Brain microvascular endothelial cell (primary cell): ENCODE results near the gene SVIL.

Source experiments
- DNase-seq: peaks from one replicate; pipeline ENCODE4 v3.0.0-alpha.2; 2020
- H3K27ac ChIP-seq: fragments of 250-450 bp; sonication (Bioruptor Pico); 2 replicates; pipeline ENCODE4 v1.5.1; 2020; ENCODE audit warnings: mild to moderate bottlenecking, moderate library complexity
- H3K27me3 ChIP-seq: fragments of 250-450 bp; sonication (Bioruptor Pico); replicated peaks from 2 replicates; pipeline ENCODE4 v1.5.1; 2020; ENCODE audit warnings: mild to moderate bottlenecking
- H3K36me3 ChIP-seq: fragments of 250-450 bp; sonication (Bioruptor Pico); replicated peaks from 2 replicates; pipeline ENCODE4 v1.5.1; 2020; ENCODE audit warnings: mild to moderate bottlenecking
- H3K4me3 ChIP-seq: 2 replicates; pipeline ENCODE4 v1.5.1; 2011; ENCODE audit warnings: low read depth, mild to moderate bottlenecking, control low read depth, low read length, moderate library complexity
- CTCF ChIP-seq: IDR thresholded peaks from 2 replicates; pipeline ENCODE4 v1.5.1; 2011; ENCODE audit warnings: low read depth, mild to moderate bottlenecking, moderate library complexity, low read length, control low read depth, inconsistent platforms; ENCODE audit errors: missing control alignments
- in situ Hi-C: cut with HindIII; loops from 2 replicates; pipeline ENCODE4 v1.10.0; 2017; ENCODE audit warnings: low sequenced_read_pairs, low pct_ligation_motif_present

The SVIL gene

GRCh38 chr10:29634764-29635625 is at the start of gene SVIL:
Gene SVIL (minus strand): TSS chr10:29634971. CDS start chr10:29555058, 79,913 bp downstream.
- no peaks in the 10 kb centered on the region for H3K27me3 ChIP-seq
- peak; percentile 92 for DNase-seq
- H3K36me3 ChIP-seq = no peaks in the 10 kb centered on the region
- TF ChIP-seq CTCF = peak; percentile 3
- H3K4me3 ChIP-seq = peak within 1 kb of the TSS; percentile 42
- H3K27ac ChIP-seq = peak within 1 kb of the TSS; percentile 95
- in situ Hi-C loops = no loop called here

- peaks cover 2% of the 10 kb centered on the region for H3K36me3 ChIP-seq
- H3K27me3 ChIP-seq = no peaks in the 10 kb centered on the region
- TF ChIP-seq CTCF = no peak
- no peak overlapping the region for H3K27ac ChIP-seq
- in situ Hi-C loops = no loop called here
- no peak for DNase-seq
- H3K4me3 ChIP-seq = no peak overlapping the region
Measured at GRCh38 chr10:29681676-29682448, 47.1 kb upstream of the SVIL start.

GRCh38 chr10:29680091-29680490 is 45.3 kb upstream of the SVIL start:
- Histone ChIP-seq H3K27me3 (no peaks in the 10 kb centered on the region), H3K27ac (no peak overlapping the region), H3K36me3 (peaks cover 1% of the 10 kb centered on the region), H3K4me3 (no peak overlapping the region)
- no peak for DNase-seq
- in situ Hi-C loops = no loop called here
- TF ChIP-seq CTCF = no peak

GRCh38 chr10:29676732-29677131 is 42.0 kb upstream of the SVIL start:
- H3K4me3 ChIP-seq = no peak overlapping the region
- no peaks in the 10 kb centered on the region for H3K36me3 ChIP-seq
- in situ Hi-C loops = no loop called here
- no peak overlapping the region for H3K27ac ChIP-seq
- no peak for TF ChIP-seq CTCF
- H3K27me3 ChIP-seq = no peaks in the 10 kb centered on the region
- DNase-seq = no peak

GRCh38 chr10:29675984-29676383 is 41.2 kb upstream of the SVIL start:
- no peak for TF ChIP-seq CTCF
- Histone ChIP-seq H3K4me3 (no peak overlapping the region), H3K27me3 (no peaks in the 10 kb centered on the region), H3K36me3 (no peaks in the 10 kb centered on the region), H3K27ac (no peak overlapping the region)
- DNase-seq = no peak
- in situ Hi-C loops = no loop called here
